CD4-positive, alpha-beta T cell (primary cell): ENCODE results near the gene ARHGEF35. TPM values are rescaled to one million over a fixed set of nuclear protein-coding genes. Genes with fewer than 3 reads are reported as not detected.
A peak's percentile ranks its signal among the peaks of the same experiment; 100 is the strongest.
"Not testable (repeated sequence)": the region's sequence is repeated elsewhere in the genome, so short reads cannot be mapped to it uniquely, and the experiment has no call there.

Experiments used
- ATAC-seq: fragments of 200-7000 bp; cut with Tn5 transposase; one replicate; pipeline ENCODE4 v1.10.0; 2022; ENCODE audit warnings: mild to moderate bottlenecking; ENCODE audit not compliant: poor library complexity
- CTCF ChIA-PET: fragments of 350-600 bp; sonication (Branson Sonifier 250); formaldehyde crosslinking; loops from one replicate; lab custom pipeline; 2021; ENCODE audit warnings: antibody characterized with exemption, inconsistent platforms; lab: Charles Lee
- POLR2A ChIA-PET: fragments of 350-600 bp; sonication (Branson Sonifier 250); formaldehyde crosslinking; loops from one replicate; lab custom pipeline; 2021; ENCODE audit warnings: antibody characterized with exemption, inconsistent platforms; lab: Charles Lee
- DNase-seq, 14 experiments: peaks; one replicate each; pipeline ENCODE4 v3.0.0-alpha.2; 2013 to 2020; ENCODE audit warnings: mixed read lengths in 2 of 14
- H3K27ac ChIP-seq, 2 donors: one replicate each; pipeline versions ENCODE4 v1.5.1 to v1.7.0; 2013; ENCODE audit warnings: low read length in 2 of 2, low read depth in 1 of 2, mild to moderate bottlenecking in 1 of 2
- H3K27me3 ChIP-seq, 2 experiments: 1 replicate in 1 of 2; 2 replicates in 1 of 2; pipeline versions ENCODE4 v1.6.1 to v1.7.0; 2013; ENCODE audit warnings: low read length in 2 of 2, control low read depth in 1 of 2, mild to moderate bottlenecking in 1 of 2, moderate library complexity in 1 of 2; ENCODE audit not compliant: insufficient read depth in 2 of 2, control insufficient read depth in 1 of 2
- H3K36me3 ChIP-seq: one replicate; pipeline ENCODE4 v1.6.1; 2013; ENCODE audit warnings: low read length, control low read depth; ENCODE audit not compliant: insufficient read depth
- H3K4me1 ChIP-seq: one replicate; pipeline ENCODE4 v1.6.1; 2013; ENCODE audit warnings: low read length, control low read depth; ENCODE audit not compliant: insufficient read depth
- H3K4me3 ChIP-seq: one replicate; pipeline ENCODE4 v1.5.1; 2013; ENCODE audit warnings: mild to moderate bottlenecking, low read length, moderate library complexity
- H3K9me3 ChIP-seq, 2 experiments: 1 replicate in 1 of 2; 2 replicates in 1 of 2; pipeline versions ENCODE4 v1.6.1 to v1.7.0; 2013; ENCODE audit warnings: low read length in 2 of 2, mild to moderate bottlenecking in 2 of 2, control low read depth in 1 of 2, moderate library complexity in 1 of 2; ENCODE audit not compliant: control insufficient read depth in 1 of 2, insufficient read depth in 1 of 2
- H3K27ac Mint-ChIP-seq: one replicate; pipeline ENCODE4 v1.8.0; 2020; ENCODE audit warnings: mixed read lengths
- H3K27me3 Mint-ChIP-seq: one replicate; pipeline ENCODE4 v1.8.0; 2021; ENCODE audit warnings: mixed read lengths
- H3K36me3 Mint-ChIP-seq: one replicate; pipeline ENCODE4 v1.8.0; 2021; ENCODE audit warnings: low read depth, mixed read lengths
- H3K4me1 Mint-ChIP-seq: one replicate; pipeline ENCODE4 v1.8.0; 2021; ENCODE audit warnings: low read depth, mixed read lengths
- H3K4me3 Mint-ChIP-seq: one replicate; pipeline ENCODE4 v1.8.0; 2020; ENCODE audit warnings: mild to moderate bottlenecking, mixed read lengths
- H3K9me3 Mint-ChIP-seq: one replicate; pipeline ENCODE4 v1.8.0; 2020; ENCODE audit warnings: mixed read lengths
- intact Hi-C, 2 experiments: fragments of 100-400 bp; cut with DNase I in 1 of 2; cut with micrococcal nuclease in 1 of 2; formaldehyde crosslinking; loops; one replicate each; pipeline versions ENCODE4 v1.15.1 to v1.9.0; 2023 to 2025; cut with DNase I, micrococcal nuclease
- total RNA-seq, 174 experiments: library from RNA in 2 of 174; stranded (reverse) in 2 of 174; gene quantifications; one replicate each; pipeline ENCODE4 v1.2.3 and lab custom pipeline; 2021 to 2026

ARHGEF35 gene
- total RNA-seq, 2 experiments from 2014 or later: 2.0 to 3.2 TPM

DNA sequence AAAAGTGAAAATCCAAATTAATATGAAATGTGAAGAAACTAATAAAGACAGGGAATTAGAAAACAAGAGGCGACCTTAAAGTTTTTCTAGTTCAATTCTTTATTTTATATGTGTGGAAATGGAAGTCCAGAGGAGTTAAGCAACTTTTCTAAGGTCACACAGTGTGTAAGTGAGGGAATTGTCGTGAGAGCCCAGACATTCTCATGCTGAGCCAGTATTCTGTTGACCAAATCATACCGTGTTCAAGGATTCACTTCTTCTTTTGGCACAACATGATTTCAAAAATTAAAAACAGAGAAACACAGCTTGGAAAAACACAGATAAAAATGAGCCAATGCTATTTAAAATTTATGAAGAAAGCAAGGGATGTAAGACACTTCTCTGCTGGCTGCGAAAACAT is 31.2 kb upstream of the ARHGEF35 start:
- H3K27me3 ChIP-seq, H3K27ac ChIP-seq, H3K4me1 Mint-ChIP-seq, H3K36me3 ChIP-seq, H3K9me3 ChIP-seq, H3K4me1 ChIP-seq, DNase-seq, H3K9me3 Mint-ChIP-seq, H3K27ac Mint-ChIP-seq, intact Hi-C loops, H3K36me3 Mint-ChIP-seq, ATAC-seq, POLR2A ChIA-PET, CTCF ChIA-PET, H3K4me3 ChIP-seq, H3K27me3 Mint-ChIP-seq, H3K4me3 Mint-ChIP-seq: not testable (repeated sequence)

DNA sequence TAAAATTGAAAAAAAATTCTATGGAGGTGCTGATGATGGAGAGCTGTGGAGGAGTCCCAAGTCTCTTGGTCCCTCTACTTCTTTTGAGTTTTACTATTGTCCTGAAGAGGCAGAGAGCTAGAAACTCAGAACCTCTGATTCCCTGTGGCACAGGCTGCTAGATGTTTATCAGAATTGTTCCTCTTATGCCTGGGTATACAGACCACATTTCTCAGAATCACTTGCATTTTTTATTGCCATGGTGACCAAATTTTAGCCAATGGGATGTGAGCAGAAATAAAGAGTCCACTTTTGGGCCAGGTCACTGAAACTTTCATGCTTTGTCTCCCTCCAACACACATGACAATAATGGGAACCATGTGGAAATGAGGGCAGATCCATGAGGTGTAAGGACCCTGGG is 28.0 kb upstream of the ARHGEF35 start:
- POLR2A ChIA-PET: not testable (repeated sequence)

GRCh38 chr7:144220531-144220930 is 24.9 kb upstream of the ARHGEF35 start:
- H3K9me3 Mint-ChIP-seq, H3K4me1 Mint-ChIP-seq, H3K36me3 ChIP-seq, H3K4me3 ChIP-seq, H3K9me3 ChIP-seq, intact Hi-C loops, POLR2A ChIA-PET, H3K27ac Mint-ChIP-seq, H3K4me1 ChIP-seq, H3K36me3 Mint-ChIP-seq, DNase-seq, CTCF ChIA-PET, ATAC-seq, H3K27me3 ChIP-seq, H3K4me3 Mint-ChIP-seq, H3K27ac ChIP-seq, H3K27me3 Mint-ChIP-seq: not testable (repeated sequence)

More for the DNA sequence above, 28.0 kb upstream of the ARHGEF35 start:
- H3K4me3 ChIP-seq, H3K4me1 ChIP-seq, H3K36me3 ChIP-seq, H3K27me3 Mint-ChIP-seq, H3K27ac ChIP-seq, H3K36me3 Mint-ChIP-seq, ATAC-seq, H3K27ac Mint-ChIP-seq, H3K4me1 Mint-ChIP-seq, H3K9me3 ChIP-seq, H3K9me3 Mint-ChIP-seq, intact Hi-C loops, DNase-seq, H3K27me3 ChIP-seq, H3K4me3 Mint-ChIP-seq, CTCF ChIA-PET: not testable (repeated sequence)

GRCh38 chr7:144219149-144219548 is 23.5 kb upstream of the ARHGEF35 start:
- not testable (repeated sequence) for H3K4me3 Mint-ChIP-seq

DNA sequence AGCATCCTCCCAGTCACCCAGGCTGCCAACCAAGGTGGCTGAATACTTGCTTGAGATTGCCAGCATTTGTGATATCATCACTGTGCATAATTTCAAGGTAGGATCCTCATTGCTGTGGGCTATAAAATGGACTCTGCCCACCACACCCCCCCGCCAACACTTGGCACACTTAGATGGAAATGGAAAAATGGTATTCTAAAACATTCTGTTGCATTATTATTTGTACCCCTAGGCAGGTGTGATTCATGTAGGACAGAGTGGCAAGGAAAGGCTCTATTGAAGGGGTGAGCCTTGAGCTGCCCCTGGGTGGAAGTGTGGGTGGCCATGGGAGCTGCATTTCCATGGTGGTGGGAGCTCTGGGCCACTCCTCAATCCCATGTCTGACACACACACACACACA is 22.9 kb upstream of the ARHGEF35 start:
- H3K27ac Mint-ChIP-seq, CTCF ChIA-PET: not testable (repeated sequence)

More at GRCh38 chr7:144219149-144219548, 23.5 kb upstream of the ARHGEF35 start:
- H3K27me3 Mint-ChIP-seq, H3K36me3 Mint-ChIP-seq, H3K27ac Mint-ChIP-seq, intact Hi-C loops, H3K36me3 ChIP-seq, H3K4me1 ChIP-seq, POLR2A ChIA-PET, H3K27ac ChIP-seq, H3K4me3 ChIP-seq, CTCF ChIA-PET, DNase-seq, H3K27me3 ChIP-seq, H3K4me1 Mint-ChIP-seq, H3K9me3 ChIP-seq, H3K9me3 Mint-ChIP-seq: not testable (repeated sequence)
- ATAC-seq: peak; percentile 68

GRCh38 chr7:144217200-144217599 is 21.6 kb upstream of the ARHGEF35 start:
- H3K27me3 Mint-ChIP-seq, H3K27ac ChIP-seq, H3K27ac Mint-ChIP-seq, H3K36me3 ChIP-seq, CTCF ChIA-PET, H3K9me3 Mint-ChIP-seq, H3K4me3 Mint-ChIP-seq, H3K4me3 ChIP-seq, DNase-seq, H3K27me3 ChIP-seq, ATAC-seq, H3K4me1 ChIP-seq, H3K36me3 Mint-ChIP-seq, POLR2A ChIA-PET, H3K9me3 ChIP-seq, intact Hi-C loops, H3K4me1 Mint-ChIP-seq: not testable (repeated sequence)

More for the DNA sequence above, 22.9 kb upstream of the ARHGEF35 start:
- H3K27me3 Mint-ChIP-seq, H3K9me3 ChIP-seq, DNase-seq, H3K9me3 Mint-ChIP-seq, H3K27me3 ChIP-seq, ATAC-seq, H3K4me1 ChIP-seq, H3K4me1 Mint-ChIP-seq, H3K27ac ChIP-seq, H3K36me3 ChIP-seq, H3K4me3 Mint-ChIP-seq, H3K36me3 Mint-ChIP-seq, intact Hi-C loops, H3K4me3 ChIP-seq, POLR2A ChIA-PET: not testable (repeated sequence)

DNA sequence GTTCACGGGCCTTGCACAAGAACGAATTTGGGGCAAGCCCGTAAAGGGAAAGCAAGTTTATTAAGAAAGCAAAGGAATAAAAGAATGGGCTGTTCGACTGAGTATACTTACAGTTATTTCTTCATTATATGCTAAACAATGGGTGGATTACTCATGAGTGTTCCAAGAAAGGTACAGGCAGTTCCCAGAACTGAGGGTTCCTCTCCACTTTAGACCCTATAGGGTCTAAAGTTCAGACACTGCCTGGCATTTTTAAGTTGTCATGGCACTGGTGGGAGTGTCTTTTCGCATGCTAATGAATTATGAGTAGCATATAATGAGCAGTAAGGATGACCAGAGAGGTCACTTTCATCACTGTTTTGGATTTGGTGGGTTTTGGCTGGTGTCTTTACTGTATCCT is 9.7 kb upstream of the ARHGEF35 start:
- H3K4me1 Mint-ChIP-seq, H3K4me3 ChIP-seq, H3K27me3 Mint-ChIP-seq, POLR2A ChIA-PET, intact Hi-C loops, H3K27me3 ChIP-seq, H3K36me3 ChIP-seq, ATAC-seq, DNase-seq, H3K27ac ChIP-seq, H3K36me3 Mint-ChIP-seq, H3K9me3 Mint-ChIP-seq, H3K4me3 Mint-ChIP-seq, H3K4me1 ChIP-seq, H3K9me3 ChIP-seq, CTCF ChIA-PET, H3K27ac Mint-ChIP-seq: not testable (repeated sequence)
